ENCODE results near the gene MAGEA11. TPM values are rescaled to one million over a fixed set of nuclear protein-coding genes. Genes with fewer than 3 reads are reported as not detected.

The MAGEA11 gene
- total RNA-seq, 2 experiments from 2014 or later: not detected

GRCh38 chrX:149704664-149705063 is 7.2 kb upstream of the MAGEA11 start:
- H3K79me2 ChIP-seq (ENCODE audit: insufficient read depth, low read depth, low read length): no peaks in the 10 kb centered on the region
- intact Hi-C loops (cut with micrococcal nuclease; ENCODE audit: unreplicated experiment): no loop called here
- no peaks in the 10 kb centered on the region for H3K9me3 ChIP-seq (ENCODE audit: low read length)
- H3K4me2 ChIP-seq (ENCODE audit: low read length): no peak overlapping the region
- POLR2A ChIA-PET: no interaction called here
- CTCF ChIA-PET (ENCODE audit: unreplicated experiment): no interaction called here
- H3K9me2 ChIP-seq (ENCODE audit: insufficient read depth, low read length): no peaks in the 10 kb centered on the region
- TF ChIP-seq EZH2phosphoT487 (IDR thresholded peaks at IDR 0.05; ENCODE audit: borderline replicate concordance, low read depth, low read length) (no peak), CTCF (conservative IDR thresholded peaks at IDR 0.05; ENCODE audit: low read length) (no peak)
- H2AFZ ChIP-seq (ENCODE audit: low read length): no peak overlapping the region
- no peaks in the 10 kb centered on the region for H3K36me3 ChIP-seq (ENCODE audit: insufficient read depth, low read length)
- H3K4me3 ChIP-seq (ENCODE audit: low read depth, low read length, poor library complexity, severe bottlenecking): no peak overlapping the region
- H3K27ac ChIP-seq (ENCODE audit: low read depth, low read length, poor library complexity, severe bottlenecking): no peak overlapping the region
- H3K4me1 ChIP-seq (ENCODE audit: insufficient read depth, low read length, poor library complexity, severe bottlenecking): no peaks in the 10 kb centered on the region
- no peaks in the 10 kb centered on the region for H4K20me1 ChIP-seq (ENCODE audit: insufficient read depth, low read length)
- BruUV-seq (replicated peaks): no TSS peak
- DNase-seq (ENCODE audit: low spot score): no peak

- H3K27ac ChIP-seq (ENCODE audit: low read depth, low read length, poor library complexity, severe bottlenecking): no peak overlapping the region
- no peaks in the 10 kb centered on the region for H3K36me3 ChIP-seq (ENCODE audit: insufficient read depth, low read length)
- intact Hi-C loops (cut with micrococcal nuclease; ENCODE audit: unreplicated experiment): no loop called here
- ChIA-PET CTCF (ENCODE audit: unreplicated experiment) (no interaction called here), POLR2A (interaction anchor here (0.5 to 0.6 kb wide), 2 partner anchors 91 to 937 kb away, joined by 3 to 5 read pairs; no protein-coding TSS in a partner anchor)
- H3K4me3 ChIP-seq (ENCODE audit: low read depth, low read length, poor library complexity, severe bottlenecking): no peak overlapping the region
- no peak for DNase-seq (ENCODE audit: low spot score)
- no peak overlapping the region for H3K4me2 ChIP-seq (ENCODE audit: low read length)
- H2AFZ ChIP-seq (ENCODE audit: low read length): no peak overlapping the region
- no TSS peak for BruUV-seq (replicated peaks)
- no peaks in the 10 kb centered on the region for H3K79me2 ChIP-seq (ENCODE audit: insufficient read depth, low read depth, low read length)
- no peaks in the 10 kb centered on the region for H3K9me3 ChIP-seq (ENCODE audit: low read length)
- H3K4me1 ChIP-seq (ENCODE audit: insufficient read depth, low read length, poor library complexity, severe bottlenecking): no peaks in the 10 kb centered on the region
- no peaks in the 10 kb centered on the region for H3K9me2 ChIP-seq (ENCODE audit: insufficient read depth, low read length)
- H4K20me1 ChIP-seq (ENCODE audit: insufficient read depth, low read length): no peaks in the 10 kb centered on the region
- TF ChIP-seq EZH2phosphoT487 (IDR thresholded peaks at IDR 0.05; ENCODE audit: borderline replicate concordance, low read depth, low read length) (no peak), CTCF (conservative IDR thresholded peaks at IDR 0.05; ENCODE audit: low read length) (no peak)
These were observed 4.5 kb upstream of the MAGEA11 start for GRCh38 chrX:149707147-149707901.

GRCh38 chrX:149712831-149713230 is 971 bp downstream of the MAGEA11 start:
- H3K36me3 ChIP-seq (ENCODE audit: insufficient read depth, low read length): no peaks in the 10 kb centered on the region
- no peaks in the 10 kb centered on the region for H3K9me3 ChIP-seq (ENCODE audit: low read length)
- H3K4me1 ChIP-seq (ENCODE audit: insufficient read depth, low read length, poor library complexity, severe bottlenecking): peaks cover 6% of the 10 kb centered on the region
- no peak overlapping the region for H3K27ac ChIP-seq (ENCODE audit: low read depth, low read length, poor library complexity, severe bottlenecking)
- H3K9me2 ChIP-seq (ENCODE audit: insufficient read depth, low read length): no peaks in the 10 kb centered on the region
- intact Hi-C loops (cut with micrococcal nuclease; ENCODE audit: unreplicated experiment): no loop called here
- no TSS peak for BruUV-seq (replicated peaks)
- CTCF ChIA-PET (ENCODE audit: unreplicated experiment): no interaction called here
- no peak overlapping the region for H2AFZ ChIP-seq (ENCODE audit: low read length)
- no peaks in the 10 kb centered on the region for H4K20me1 ChIP-seq (ENCODE audit: insufficient read depth, low read length)
- no peak for TF ChIP-seq CTCF (conservative IDR thresholded peaks at IDR 0.05; ENCODE audit: low read length)
- no peak for TF ChIP-seq EZH2phosphoT487 (IDR thresholded peaks at IDR 0.05; ENCODE audit: borderline replicate concordance, low read depth, low read length)
- H3K4me3 ChIP-seq (ENCODE audit: low read depth, low read length, poor library complexity, severe bottlenecking): no peak overlapping the region
- no peak for DNase-seq (ENCODE audit: low spot score)
- no peak overlapping the region for H3K4me2 ChIP-seq (ENCODE audit: low read length)
- H3K79me2 ChIP-seq (ENCODE audit: insufficient read depth, low read depth, low read length): no peaks in the 10 kb centered on the region
- POLR2A ChIA-PET: no interaction called here

Data from OCI-LY7 (cell line).